NT2/D1 (cell line): ENCODE results near the gene AGAP1.

ENCODE experiments used
- SUZ12 ChIP-seq: IDR thresholded peaks from 2 replicates; pipeline ENCODE4 v1.6.1; 2011; ENCODE audit not compliant: insufficient read length, insufficient read depth; ENCODE audit errors: extremely low read depth
- YY1 ChIP-seq: IDR thresholded peaks from 2 replicates; pipeline ENCODE4 v1.6.1; 2011; ENCODE audit not compliant: insufficient read length, insufficient read depth
- ZNF274 ChIP-seq: IDR thresholded peaks from 2 replicates; pipeline ENCODE4 v1.6.1; 2011; ENCODE audit warnings: mild to moderate bottlenecking, low read depth, low read length

- TF ChIP-seq YY1 (no peak), SUZ12 (no peak), ZNF274 (no peak)
These were observed 615.2 kb downstream of the AGAP1 start for GRCh38 chr2:236109061-236109460.
